Stimulated activated CD8-positive, alpha-beta memory T cell treated with anti-CD3 and anti-CD28 coated beads, Interleukin-7, amount 100 ng/mL, for 24 hours (primary cell): Measurements from ENCODE around the gene TOR2A.

ENCODE experiments used
- DNase-seq: peaks from one replicate; pipeline ENCODE4 v3.0.0-alpha.2; 2020; ENCODE audit warnings: low read depth

TOR2A gene

GRCh38 chr9:127720031-127720864 is 14.8 kb downstream of the TOR2A start:
- no peak for DNase-seq

GRCh38 chr9:127717766-127718165 is 17.3 kb downstream of the TOR2A start:
- no peak for DNase-seq

GRCh38 chr9:127716412-127716811 is 18.7 kb downstream of the TOR2A start:
- no peak for DNase-seq

GRCh38 chr9:127715470-127716337 is 19.4 kb downstream of the TOR2A start, which contains the start of the genes PTRH1 and TTC16:
Gene PTRH1 (minus strand): TSS chr9:127715663. CDS start chr9:127715639, 24 bp downstream.
Gene TTC16 (plus strand): TSS chr9:127716079. CDS start chr9:127716146, 67 bp downstream.
- peak; percentile 97 for DNase-seq

- no peak for DNase-seq
These were observed 20.1 kb downstream of the TOR2A start for GRCh38 chr9:127714951-127715469.

- no peak for DNase-seq
These were observed 20.9 kb downstream of the TOR2A start for GRCh38 chr9:127714020-127714750.

- no peak for DNase-seq
These were observed 22.2 kb downstream of the TOR2A start for GRCh38 chr9:127712867-127713266.

GRCh38 chr9:127712371-127712770 is 22.7 kb downstream of the TOR2A start:
- no peak for DNase-seq

- no peak for DNase-seq
These were observed 23.2 kb downstream of the TOR2A start for GRCh38 chr9:127711831-127712274.

- DNase-seq, result no peak
These were observed 23.8 kb downstream of the TOR2A start for GRCh38 chr9:127711226-127711701.

- DNase-seq, result no peak
These were observed 24.8 kb downstream of the TOR2A start for GRCh38 chr9:127710204-127710783.

GRCh38 chr9:127708952-127709587 is 26.0 kb downstream of the TOR2A start:
- no peak for DNase-seq

- no peak for DNase-seq
These were observed 27.3 kb downstream of the TOR2A start for GRCh38 chr9:127707766-127708165.

- no peak for DNase-seq
These were observed 28.3 kb downstream of the TOR2A start, which contains the start of gene CFAP157 for GRCh38 chr9:127706836-127707241. Gene CFAP157 (plus strand): TSS chr9:127706988. CDS start chr9:127707032, 44 bp downstream.

GRCh38 chr9:127705577-127706379 is 29.3 kb downstream of the TOR2A start:
- no peak for DNase-seq

GRCh38 chr9:127703289-127703946 is 31.7 kb downstream of the TOR2A start:
- no peak for DNase-seq

GRCh38 chr9:127700594-127701255 is 34.4 kb downstream of the TOR2A start:
- DNase-seq, result no peak

- no peak for DNase-seq
These were observed 35.0 kb downstream of the TOR2A start for GRCh38 chr9:127700140-127700539.
